ENCODE measurements around the gene GAL3ST3. TPM values are rescaled to one million over a fixed set of nuclear protein-coding genes. Genes with fewer than 3 reads are reported as not detected.

The GAL3ST3 gene
- total and polyA plus RNA-seq, 10 of the 15 experiments (the other 5 are each of a cell fraction or from before 2014, with no cell fraction given) = 0.06 to 0.12 TPM; not detected in 8

DNA sequence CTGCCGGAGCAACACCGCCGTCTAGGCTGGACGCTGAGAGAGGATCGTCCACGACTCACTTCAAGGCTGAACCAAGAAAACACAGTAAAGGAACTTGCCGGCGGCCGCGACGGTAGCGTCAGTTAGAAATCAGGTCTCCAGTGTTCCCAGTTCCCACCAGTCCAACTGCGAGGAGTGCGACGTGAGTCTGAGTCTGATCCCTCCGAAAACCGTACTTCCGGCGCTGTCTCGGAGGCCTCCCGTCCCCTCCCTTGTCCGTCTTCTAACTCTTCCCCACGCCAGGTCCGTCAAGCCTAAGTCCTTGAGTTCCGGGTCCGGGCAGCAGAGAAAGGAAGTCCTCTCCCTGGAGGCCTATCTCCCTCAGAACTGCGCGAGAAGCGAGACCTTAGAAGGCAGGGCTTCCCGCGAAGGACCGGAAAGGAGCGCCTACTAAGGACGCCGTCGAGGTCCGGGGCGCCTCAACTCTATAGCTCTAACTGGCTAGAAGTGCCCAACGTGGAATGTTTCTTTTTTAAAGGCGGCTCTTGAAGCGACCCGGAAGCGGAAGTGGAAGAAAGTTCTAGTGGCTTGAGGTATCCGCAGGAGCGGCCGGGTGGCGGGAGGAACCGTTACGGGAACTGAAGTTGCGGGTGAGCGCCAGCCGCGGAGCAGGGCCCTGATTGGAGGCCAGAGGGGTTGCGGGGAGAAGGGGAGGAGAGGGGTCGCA, 46.9 kb downstream of the GAL3ST3 start, which contains the start of the genes BANF1 and EIF1AD (continued):
- peak; percentile 67 for TF ChIP-seq IRF4 (IDR thresholded peaks at IDR 0.05; ENCODE audit: low read depth, low read length)
- peak; percentile 49; the same call in 1 of the 2 replicates for TF ChIP-seq ESRRA (IDR thresholded peaks at IDR 0.05; ENCODE audit: low read length)
- TF ChIP-seq ZZZ3 (IDR thresholded peaks at IDR 0.05; ENCODE audit: control insufficient read depth, insufficient read length, low read depth) = peak; percentile 58
- peak; percentile 98 for TF ChIP-seq NR2C1 (IDR thresholded peaks at IDR 0.05)
- TF ChIP-seq POLR2AphosphoS5 (IDR thresholded peaks at IDR 0.05; ENCODE audit: low read length) = peak; percentile 96
- 0 out of 2 replicates have a peak, but pooled peaks have one; percentile 66 for TF ChIP-seq SMARCA5 (IDR thresholded peaks at IDR 0.05)
- no peak for TF ChIP-seq KLF5 (IDR thresholded peaks at IDR 0.05; ENCODE audit: partially characterized antibody)
- no peak for TF ChIP-seq SMC3 (IDR thresholded peaks at IDR 0.05; ENCODE audit: borderline replicate concordance, low read length)
- TF ChIP-seq PAX5 (IDR thresholded peaks at IDR 0.05; ENCODE audit: borderline replicate concordance, low read depth, low read length) = 0 out of 2 replicates have a peak, but pooled peaks have one; percentile 37
- peak; percentile 98 for TF ChIP-seq IKZF1 (conservative IDR thresholded peaks at IDR 0.05)
- TF ChIP-seq CEBPB (IDR thresholded peaks at IDR 0.05; ENCODE audit: borderline replicate concordance in 1 of 2, low read depth in 2 of 2, low read length in 2 of 2) = no peak
- no peak for TF ChIP-seq STAT3 (IDR thresholded peaks at IDR 0.05; ENCODE audit: low read depth, low read length)
- TF ChIP-seq, protein P1, sequence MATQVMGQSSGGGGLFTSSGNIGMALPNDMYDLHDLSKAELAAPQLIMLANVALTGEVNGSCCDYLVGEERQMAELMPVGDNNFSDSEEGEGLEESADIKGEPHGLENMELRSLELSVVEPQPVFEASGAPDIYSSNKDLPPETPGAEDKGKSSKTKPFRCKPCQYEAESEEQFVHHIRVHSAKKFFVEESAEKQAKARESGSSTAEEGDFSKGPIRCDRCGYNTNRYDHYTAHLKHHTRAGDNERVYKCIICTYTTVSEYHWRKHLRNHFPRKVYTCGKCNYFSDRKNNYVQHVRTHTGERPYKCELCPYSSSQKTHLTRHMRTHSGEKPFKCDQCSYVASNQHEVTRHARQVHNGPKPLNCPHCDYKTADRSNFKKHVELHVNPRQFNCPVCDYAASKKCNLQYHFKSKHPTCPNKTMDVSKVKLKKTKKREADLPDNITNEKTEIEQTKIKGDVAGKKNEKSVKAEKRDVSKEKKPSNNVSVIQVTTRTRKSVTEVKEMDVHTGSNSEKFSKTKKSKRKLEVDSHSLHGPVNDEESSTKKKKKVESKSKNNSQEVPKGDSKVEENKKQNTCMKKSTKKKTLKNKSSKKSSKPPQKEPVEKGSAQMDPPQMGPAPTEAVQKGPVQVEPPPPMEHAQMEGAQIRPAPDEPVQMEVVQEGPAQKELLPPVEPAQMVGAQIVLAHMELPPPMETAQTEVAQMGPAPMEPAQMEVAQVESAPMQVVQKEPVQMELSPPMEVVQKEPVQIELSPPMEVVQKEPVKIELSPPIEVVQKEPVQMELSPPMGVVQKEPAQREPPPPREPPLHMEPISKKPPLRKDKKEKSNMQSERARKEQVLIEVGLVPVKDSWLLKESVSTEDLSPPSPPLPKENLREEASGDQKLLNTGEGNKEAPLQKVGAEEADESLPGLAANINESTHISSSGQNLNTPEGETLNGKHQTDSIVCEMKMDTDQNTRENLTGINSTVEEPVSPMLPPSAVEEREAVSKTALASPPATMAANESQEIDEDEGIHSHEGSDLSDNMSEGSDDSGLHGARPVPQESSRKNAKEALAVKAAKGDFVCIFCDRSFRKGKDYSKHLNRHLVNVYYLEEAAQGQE (IDR thresholded peaks at IDR 0.05; ENCODE audit: low read depth, low read length) = peak; percentile 38; the same call in 1 of the 2 replicates
- 0 out of 2 replicates have a peak, but pooled peaks have one; percentile 27 for TF ChIP-seq NR2F1 (conservative IDR thresholded peaks at IDR 0.05)
- peak; percentile 67 for TF ChIP-seq GATAD2B (conservative IDR thresholded peaks at IDR 0.05; ENCODE audit: low read depth)
- TF ChIP-seq BACH1 (IDR thresholded peaks at IDR 0.05; ENCODE audit: borderline replicate concordance) = 0 out of 2 replicates have a peak, but pooled peaks have one; percentile 34
- TF ChIP-seq, protein P2, sequence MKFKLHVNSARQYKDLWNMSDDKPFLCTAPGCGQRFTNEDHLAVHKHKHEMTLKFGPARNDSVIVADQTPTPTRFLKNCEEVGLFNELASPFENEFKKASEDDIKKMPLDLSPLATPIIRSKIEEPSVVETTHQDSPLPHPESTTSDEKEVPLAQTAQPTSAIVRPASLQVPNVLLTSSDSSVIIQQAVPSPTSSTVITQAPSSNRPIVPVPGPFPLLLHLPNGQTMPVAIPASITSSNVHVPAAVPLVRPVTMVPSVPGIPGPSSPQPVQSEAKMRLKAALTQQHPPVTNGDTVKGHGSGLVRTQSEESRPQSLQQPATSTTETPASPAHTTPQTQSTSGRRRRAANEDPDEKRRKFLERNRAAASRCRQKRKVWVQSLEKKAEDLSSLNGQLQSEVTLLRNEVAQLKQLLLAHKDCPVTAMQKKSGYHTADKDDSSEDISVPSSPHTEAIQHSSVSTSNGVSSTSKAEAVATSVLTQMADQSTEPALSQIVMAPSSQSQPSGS (IDR thresholded peaks at IDR 0.05; ENCODE audit: low read length) = no peak
- TF ChIP-seq ZSCAN29 (IDR thresholded peaks at IDR 0.05) = no peak
- TF ChIP-seq, protein P3, sequence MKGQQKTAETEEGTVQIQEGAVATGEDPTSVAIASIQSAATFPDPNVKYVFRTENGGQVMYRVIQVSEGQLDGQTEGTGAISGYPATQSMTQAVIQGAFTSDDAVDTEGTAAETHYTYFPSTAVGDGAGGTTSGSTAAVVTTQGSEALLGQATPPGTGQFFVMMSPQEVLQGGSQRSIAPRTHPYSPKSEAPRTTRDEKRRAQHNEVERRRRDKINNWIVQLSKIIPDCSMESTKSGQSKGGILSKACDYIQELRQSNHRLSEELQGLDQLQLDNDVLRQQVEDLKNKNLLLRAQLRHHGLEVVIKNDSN (IDR thresholded peaks at IDR 0.05; ENCODE audit: borderline replicate concordance, extremely low read length, insufficient read depth, low read depth, low read length) = peak; percentile 14
- peak; percentile 76 for TF ChIP-seq TARDBP (IDR thresholded peaks at IDR 0.05; ENCODE audit: borderline replicate concordance)
- no peak for TF ChIP-seq FOS (IDR thresholded peaks at IDR 0.05; ENCODE audit: borderline replicate concordance, extremely low read depth, insufficient read length)
- peak; percentile 87 for TF ChIP-seq MEF2B (IDR thresholded peaks at IDR 0.05; ENCODE audit: partially characterized antibody, poor library complexity, severe bottlenecking)
- TF ChIP-seq, protein P4, sequence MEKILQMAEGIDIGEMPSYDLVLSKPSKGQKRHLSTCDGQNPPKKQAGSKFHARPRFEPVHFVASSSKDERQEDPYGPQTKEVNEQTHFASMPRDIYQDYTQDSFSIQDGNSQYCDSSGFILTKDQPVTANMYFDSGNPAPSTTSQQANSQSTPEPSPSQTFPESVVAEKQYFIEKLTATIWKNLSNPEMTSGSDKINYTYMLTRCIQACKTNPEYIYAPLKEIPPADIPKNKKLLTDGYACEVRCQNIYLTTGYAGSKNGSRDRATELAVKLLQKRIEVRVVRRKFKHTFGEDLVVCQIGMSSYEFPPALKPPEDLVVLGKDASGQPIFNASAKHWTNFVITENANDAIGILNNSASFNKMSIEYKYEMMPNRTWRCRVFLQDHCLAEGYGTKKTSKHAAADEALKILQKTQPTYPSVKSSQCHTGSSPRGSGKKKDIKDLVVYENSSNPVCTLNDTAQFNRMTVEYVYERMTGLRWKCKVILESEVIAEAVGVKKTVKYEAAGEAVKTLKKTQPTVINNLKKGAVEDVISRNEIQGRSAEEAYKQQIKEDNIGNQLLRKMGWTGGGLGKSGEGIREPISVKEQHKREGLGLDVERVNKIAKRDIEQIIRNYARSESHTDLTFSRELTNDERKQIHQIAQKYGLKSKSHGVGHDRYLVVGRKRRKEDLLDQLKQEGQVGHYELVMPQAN (conservative IDR thresholded peaks at IDR 0.05) = peak; percentile 83
